ENCODE measurements around the gene DUSP6.
A peak's percentile ranks its signal among the peaks of the same experiment; 100 is the strongest.

The DUSP6 gene

DNA sequence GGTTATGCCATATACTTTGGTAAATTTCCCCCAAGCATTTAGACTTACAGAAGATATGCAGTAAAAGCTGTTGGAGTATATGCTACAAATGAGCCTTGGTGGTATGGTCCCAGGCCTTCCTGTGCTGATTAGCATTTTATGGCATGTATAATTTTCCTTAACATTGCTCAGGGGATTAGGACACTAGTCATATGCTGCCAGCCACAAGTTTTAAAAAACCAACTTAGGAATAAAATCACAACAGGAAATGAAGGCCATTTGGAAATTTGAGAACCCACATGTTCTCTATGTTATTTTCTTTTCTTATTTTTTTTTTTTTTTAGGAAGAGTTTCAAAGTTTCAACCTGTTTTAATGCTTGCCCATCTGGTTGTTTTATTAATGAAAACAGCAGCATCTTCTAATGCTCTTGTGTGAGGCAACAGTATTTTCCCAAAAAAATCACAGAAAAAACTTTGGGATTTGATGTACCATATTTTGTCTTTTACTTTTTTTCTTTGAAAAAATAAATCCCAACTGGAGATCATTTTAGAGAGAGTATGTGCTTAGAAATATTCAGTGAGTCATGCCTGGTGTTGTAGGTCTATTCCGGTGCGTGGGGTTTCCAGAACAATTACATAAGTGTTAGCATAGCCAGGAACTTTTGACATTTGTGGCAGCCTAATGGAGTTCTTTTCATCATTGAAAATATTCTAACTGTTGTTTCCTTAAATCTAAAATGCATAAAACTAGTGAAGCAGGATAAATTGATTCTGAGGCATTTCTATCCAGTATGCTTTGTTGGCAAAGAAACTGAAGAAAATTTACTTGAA, 21.7 kb upstream of the DUSP6 start:
- DNase-seq, result no peak

DNA sequence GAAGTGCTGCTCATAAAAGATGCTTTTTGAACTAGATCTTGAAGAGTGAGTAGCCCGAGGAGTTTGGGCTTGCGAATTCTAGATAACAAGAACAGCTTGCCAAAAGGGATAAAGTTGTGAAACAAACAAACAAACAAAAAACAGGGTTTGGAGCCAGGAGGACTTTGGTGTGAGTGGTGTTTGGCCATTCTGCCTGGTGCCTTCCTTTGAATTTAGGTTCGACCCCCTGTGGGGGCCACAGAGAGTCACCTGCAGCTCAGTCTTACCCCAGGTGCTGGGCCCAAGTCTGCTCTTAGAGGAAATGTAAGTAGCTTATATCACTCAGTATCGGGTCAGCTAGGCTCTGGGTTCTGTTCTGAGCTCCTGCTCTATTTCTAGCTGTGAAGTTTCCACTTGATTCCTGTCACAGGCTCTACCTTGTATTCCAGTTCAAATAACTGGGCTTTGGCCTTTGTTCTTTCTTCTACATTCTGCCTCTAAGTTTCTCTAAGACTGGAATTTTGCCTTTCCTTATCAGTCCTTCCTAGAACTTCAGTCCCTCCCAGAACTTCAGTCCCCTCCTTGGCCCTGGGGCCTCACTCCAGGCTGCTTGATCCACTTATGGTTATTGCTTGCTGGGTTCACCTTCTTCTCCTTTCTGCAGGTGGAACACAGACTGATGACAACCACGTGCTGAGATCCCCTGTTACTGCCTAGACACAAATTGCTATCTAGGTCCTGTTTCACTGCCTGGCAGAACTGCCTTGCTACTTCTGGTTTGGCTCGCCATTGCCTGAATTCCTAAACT, 20.5 kb upstream of the DUSP6 start:
- no peak for DNase-seq

DNA sequence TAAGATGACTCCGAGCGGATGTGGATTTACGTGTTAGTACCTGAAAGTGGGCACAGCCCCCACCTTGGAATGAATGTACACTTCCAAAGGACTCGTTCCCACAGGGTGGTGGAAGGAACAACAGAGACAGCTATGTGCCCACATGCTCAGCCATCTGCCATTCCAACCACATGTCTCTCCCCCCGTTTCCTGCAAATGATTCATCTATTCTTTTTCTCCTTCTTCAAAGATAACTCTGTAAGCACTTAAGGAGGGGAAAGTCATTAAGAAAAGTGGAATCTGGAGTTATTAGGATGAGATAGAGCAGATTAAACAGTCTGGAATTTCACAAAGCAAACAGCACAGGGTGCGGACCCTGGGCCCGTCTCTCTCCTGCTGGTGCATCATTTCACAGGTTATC, 18.5 kb upstream of the DUSP6 start:
- DNase-seq, result no peak

DNA sequence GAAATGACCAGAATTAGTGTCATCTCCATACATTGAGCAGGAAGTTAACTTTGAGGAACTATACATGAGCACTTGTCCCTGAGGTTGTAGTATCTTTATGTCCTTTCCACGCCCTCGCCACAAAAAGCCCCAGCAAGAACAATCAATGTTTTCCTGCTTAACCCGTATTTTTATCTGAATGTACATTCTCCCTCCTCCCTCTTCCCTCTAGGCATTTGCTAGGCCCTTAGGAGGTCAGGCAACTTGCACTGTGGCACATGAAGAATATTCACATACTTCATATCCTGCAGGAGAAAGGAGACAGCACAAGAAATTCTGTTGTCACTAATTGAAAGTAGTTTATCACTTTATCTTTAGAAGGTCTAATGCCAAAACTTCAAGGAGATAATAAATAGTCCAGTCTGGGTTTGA, 18.1 kb upstream of the DUSP6 start:
- no peak for DNase-seq

DNA sequence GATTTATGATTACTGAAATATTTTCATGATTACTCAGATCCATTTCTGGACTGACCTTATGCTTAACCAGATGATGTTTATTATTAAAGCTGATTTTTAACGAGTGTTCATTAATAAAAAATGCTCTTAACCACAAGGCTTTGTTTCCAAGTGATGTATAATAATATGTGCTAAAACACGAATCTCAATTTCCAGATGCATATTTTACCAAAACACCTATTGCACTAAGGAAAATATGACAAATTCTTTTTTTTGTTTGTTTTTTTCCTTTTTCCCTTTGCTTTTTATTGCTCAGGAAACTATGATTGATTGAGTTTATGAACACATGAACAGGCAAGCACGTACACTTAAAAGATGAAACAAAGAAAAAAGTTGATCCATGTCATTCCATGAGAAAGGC, 16.9 kb upstream of the DUSP6 start:
- no peak for DNase-seq

DNA sequence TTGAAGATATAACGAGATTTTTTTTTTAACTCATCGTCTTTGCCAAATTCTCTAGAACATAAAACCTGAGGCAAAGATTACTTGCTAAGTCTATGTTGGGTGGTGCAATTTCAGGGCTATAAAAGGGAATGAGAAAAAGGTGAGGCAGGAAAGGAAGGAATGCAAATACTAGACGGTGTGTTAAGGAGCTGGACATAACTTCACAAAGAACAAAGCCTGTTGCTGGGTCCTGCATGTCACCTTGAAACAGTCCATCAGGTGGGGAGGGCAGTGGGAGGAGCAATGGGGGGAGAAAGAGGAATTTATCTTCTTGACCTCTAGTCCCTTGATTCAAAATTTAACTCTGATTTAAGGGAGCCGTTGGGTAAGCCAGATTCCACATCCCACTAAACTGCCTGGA, 16.1 kb upstream of the DUSP6 start:
- no peak for DNase-seq

DNA sequence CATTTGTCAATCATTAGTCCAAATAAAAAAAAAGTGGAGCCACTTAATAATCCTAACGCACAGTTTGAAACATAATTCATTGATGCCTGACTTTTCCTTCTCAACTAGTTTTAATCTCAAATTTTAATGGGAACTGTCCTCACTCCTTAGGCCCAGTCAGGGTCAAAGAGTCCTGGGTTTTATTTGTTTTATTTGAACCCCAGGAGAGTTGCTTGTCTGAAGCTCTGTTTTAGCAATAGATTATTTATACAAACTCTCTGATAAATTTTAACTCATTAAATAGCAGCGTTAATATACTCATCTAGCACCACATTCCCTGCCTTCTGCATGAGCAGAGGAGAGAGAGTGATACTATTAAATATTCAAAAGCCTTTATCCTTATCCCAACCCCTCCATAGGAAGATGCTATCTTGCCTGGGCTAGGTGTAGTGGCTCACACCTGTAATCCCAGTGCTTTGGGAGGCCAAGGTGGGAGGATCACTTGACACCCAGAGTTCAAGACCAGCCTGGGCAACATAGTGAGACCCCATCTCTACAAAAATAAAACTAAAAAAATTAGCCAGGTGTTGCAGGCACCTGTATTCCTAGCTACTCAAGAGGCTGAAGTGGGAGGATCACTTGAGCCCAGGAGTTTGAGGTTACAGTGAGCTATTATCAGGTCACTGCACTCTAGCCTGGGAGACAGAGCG, 14.5 kb upstream of the DUSP6 start:
- DNase-seq, result no peak

DNA sequence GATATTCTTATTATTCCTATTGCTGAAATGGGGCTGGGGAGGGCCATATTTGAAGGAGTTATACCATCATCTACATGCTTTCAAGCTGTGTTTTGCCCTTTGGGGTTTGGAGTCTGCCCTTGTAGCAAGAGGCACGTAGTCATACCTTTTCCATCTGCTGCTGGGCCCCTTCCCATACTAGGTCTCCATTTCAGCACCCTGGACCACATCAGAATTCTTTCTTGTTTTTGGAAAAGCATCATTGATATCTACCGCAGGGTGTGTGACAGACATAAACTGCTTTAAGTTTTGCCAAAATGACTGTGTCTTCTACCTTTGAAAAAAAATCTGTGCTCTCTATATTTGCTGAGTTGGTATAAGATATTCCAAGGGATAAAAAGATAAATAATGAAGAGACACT, 12.3 kb upstream of the DUSP6 start:
- DNase-seq, result no peak

DNA sequence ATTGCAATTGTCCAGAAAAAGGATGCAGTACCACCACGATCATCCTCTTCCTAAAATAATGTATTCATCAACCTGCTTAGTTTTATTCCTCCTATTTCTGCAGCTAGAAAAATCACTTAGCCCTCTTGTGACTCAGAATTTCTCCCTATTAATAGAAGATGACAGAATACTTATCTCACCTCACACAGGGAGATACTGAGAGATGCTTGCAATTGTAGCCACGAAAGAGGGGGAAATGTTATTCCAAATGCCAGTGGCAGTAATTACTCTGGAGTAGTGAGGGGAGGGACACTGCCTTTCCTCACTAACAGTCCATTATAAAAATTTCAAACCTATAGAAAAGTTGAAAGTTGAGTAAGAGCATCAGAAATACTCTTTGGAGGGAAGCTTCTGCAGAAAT, 11.8 kb upstream of the DUSP6 start:
- no peak for DNase-seq

DNA sequence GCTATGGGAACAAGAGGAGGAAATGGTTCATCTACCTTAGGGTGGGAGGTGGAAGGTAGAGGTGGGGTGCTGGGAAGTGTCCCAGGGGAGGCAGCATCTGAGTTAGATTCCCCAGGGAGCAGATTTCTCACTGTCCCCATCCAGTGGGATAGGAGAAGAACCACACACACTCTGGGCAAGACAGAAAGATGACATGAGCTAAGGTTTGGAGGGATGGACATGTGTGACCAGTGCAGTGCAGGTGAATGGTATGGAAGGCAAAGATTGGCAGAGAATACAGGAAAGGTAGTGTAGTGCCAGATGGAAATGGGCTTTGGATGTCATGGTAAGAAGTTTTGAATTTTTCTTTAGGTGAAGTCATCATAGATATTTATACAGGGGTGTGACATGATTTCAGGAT, 11.3 kb upstream of the DUSP6 start:
- no peak for DNase-seq

DNA sequence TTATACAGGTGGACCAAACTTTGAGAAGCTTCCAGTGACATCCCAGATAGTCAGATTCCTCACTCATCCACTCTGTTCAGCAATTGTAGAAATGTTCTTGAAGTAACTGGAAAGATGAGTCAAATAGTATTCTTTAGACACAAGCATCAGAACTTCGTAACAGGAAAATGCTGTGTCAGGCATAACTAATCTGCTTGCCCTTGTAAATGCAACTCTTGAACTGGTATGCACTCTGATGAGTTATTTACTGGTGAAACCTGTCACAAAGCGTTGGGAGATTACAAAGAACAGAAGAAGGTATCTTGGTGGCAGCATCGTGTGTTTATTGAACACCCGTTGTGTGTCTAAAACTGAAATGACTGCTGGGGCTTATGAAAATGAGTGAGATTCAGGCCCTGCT, 10.8 kb upstream of the DUSP6 start:
- DNase-seq, result no peak

DNA sequence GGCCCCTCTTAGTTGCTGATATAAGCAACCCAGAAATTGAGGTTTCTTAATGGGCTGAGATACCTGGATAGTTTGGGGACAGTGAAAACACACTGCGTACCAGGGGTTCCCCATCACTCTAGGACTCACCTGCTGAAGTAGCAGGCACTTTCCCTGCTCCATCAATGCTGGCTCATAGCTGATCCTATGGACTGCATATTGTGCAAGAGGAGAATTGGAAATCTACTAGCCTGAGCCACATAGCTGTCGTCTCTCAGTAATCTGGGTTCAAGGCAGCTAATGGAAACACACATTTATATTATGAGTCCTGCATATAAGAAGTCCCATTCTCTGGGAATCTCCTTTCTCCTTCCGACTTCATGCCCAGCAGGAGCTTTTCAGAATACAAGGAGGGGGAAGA, 7.3 kb upstream of the DUSP6 start:
- no peak for DNase-seq

DNA sequence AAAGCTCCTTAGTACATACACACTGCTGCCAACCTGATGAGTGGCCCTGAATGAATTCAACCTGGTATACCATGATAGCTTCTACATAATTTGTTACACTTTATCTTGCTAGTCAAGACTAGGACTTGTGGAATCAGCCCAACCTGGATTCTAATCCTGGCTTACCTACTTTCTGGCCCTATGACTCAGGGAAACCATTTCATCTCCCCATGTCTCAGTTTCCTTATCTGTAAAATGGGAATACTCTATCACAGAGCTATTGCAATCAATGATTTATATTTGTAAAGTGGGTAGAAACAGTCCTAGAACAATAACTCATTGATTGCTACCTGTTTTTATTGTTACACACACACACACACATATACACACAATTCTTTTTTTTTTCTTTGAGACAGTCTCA, 6.5 kb upstream of the DUSP6 start:
- no peak for DNase-seq

DNA sequence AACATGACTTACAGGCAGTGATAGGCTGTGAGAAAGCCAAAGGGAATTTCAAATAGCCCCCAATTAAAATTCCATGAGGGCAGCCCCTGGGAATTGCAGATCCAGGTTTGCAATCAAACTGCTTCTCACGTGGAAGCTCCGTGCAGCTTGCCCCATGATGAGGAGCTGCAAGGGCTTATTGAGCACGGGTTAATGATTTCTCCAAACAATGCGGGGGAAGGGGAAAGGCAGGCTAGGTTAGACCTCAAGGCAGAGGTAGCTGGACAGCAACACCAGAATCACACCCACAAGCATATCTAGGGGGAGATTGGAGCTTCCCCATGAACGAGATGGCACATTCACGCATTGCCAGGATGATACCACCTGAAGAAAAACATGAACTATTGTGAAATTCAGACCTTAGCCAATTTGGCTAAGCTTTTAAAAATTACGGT, 5.0 kb upstream of the DUSP6 start:
- no peak for DNase-seq

DNA sequence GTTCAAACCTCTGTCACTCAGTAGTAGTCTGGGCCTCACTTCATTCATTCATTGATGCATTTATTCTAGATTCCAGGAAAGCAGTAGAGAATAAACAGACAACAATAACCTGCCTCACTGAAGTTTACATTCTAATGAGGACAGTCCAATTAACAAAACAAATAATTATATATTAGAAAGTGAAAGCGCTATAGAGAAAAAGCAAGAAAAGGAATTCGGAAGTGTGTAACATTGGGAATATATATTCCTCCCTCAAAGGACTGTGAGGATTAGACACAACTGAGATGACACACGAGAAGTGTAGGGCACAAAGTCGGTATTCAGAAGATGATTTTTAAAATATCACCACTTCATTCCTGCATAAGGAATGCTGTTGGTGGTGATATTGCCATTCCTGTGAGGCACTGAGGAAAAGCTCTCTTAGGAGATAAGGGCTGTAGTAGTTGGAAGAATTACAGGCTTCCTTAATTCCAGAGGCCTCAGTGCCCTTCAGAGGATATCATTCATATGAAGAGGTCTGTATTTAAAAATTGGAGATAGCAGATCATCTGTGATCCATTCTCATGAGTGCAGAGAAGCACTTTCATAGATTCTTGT, 3.9 kb upstream of the DUSP6 start:
- DNase-seq, result no peak

DNA sequence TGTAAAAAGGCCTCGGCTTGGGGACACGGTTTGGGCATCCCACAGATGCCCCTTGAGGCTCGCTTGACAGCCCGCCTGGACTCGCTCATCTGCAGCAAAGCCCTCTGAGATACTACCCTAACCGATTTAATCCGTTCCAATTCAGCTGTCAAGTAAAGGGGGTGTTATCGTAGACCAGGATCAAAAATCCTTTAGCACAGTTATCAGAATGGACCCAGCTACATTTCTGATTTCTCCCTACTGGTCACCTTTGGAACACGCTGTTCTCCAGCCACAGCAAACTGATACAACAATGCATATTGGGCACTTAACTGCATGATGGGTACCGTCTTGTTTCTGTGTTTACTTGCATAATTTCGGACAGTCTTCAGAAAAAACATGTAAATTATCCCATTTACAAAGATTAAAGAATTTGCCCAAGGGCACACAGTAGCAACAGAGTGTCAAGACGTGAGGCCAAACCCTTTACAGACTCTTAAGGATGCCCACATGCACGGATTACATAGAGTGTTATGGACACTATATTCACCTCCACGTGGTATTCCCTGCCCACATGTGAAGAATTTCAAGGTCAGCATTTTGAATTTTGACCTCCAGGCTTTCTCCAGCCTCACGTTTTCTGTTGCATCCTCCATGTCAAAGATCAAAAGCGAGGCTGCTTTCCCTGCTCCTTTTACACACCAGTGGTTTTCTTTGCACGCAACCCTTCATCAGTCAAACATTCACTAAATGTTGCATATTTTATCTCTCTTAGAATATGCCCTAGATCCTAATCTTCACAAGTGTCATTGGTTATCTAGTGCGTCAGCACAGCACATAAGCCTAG, 3.2 kb upstream of the DUSP6 start:
- DNase-seq, result no peak

DNA sequence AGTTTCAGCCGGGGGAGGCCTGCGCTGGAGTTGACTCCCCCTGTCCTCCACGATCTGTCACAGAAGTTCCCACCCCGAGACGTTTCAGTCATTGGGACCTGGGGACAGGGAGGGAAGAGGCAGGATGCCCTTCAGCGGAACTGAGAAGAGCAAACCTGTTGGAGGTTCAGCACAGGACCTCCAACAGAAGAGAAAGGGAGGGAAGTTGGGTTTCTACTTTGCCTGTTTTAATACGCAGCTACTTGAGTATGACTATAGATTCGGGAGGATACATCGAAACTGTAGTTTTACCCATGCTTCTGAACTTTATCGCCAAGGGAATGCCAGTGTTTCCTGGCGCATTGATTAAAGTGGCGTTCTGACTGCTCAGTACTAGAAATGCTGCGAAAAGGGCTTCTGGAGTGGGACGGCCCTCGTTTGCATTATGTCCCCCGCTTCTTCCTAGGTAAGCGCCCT, 2.3 kb upstream of the DUSP6 start:
- DNase-seq, result peak; percentile 16

DNA sequence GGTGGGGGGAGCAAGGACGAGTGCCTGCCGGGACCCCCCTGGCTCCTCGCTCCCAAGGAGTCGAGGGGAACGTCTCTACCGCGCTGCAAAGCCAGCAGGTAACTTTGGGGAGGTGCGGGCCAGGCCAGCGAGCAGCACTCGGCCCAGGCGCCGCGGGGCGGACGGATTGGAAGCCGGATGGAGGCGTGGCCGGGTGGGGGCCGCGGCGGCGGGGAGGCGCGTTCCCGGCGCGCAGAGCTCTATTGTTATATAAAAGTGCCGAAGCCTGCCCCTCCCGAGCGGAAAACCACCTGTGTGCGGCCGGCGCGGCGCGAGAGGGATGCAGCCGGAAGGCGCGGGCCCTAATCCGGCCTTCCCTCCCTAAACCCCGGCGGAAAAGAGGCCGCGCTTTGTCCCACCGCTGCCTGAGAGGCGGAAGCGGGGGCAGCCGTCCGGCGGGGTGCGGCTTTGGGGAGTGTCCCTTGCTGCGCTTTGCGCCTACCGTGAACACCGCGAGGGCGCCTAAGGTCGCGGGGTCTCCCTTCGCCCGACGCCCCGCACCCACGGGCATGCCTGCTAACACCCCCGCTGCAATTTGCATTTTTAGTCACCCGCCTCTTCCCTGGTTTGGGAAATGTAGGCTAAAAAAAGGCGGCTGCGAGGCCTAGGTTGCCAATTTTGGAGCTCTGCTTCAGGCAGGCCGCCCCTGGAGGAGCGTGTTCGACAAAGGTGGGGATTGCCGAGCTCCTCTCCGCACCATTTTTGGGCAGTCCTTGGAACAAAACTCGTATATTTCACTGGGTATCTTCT, 1.7 kb upstream of the DUSP6 start:
- peak; percentile 45 for DNase-seq

DNA sequence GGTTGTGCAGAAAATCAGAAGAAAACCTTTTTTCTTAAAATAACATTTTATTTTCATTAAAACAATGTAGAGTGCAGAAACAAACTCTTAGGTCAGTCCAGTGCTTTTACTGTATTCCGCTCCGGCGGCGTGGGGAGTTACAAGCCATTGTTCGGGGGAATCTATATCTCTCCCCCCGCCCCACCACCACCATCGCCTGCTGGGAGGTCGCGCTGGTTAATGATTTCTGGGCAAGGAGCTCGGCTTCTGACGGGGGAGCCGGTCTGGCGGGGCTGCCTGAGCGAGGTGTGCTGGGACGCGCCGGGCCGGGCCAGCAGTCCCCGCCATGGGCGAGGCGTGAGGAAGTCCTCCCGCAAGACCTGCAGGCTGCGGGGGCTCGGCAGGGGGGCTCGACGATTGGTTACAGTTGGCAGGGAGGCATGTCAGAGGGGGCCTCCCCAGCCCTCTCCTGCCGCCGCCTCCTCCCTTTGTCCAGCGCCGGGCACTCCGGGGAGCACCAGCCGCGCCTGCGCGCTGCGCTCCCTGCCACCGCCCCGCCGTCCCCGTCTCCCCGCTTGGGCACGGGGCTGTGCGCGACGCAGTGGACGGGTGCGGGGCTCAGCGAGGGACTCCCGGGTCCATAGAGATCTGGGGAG, 1.0 kb upstream of the DUSP6 start:
- peak; percentile 84 for DNase-seq

DNA sequence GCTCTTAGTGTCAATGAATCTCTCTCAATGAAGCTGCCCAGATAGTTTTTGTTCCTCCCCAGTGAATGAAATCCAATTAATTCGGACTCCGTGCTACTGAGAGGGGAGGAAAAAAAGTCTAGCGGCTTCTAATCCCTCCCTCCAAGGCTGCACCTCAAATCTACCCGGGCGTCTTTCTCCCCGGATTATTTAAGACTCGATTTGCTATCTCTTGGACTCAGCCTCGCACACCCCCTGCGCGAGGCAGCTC, 134 bp downstream of the DUSP6 start:
- no peak for DNase-seq

DNA sequence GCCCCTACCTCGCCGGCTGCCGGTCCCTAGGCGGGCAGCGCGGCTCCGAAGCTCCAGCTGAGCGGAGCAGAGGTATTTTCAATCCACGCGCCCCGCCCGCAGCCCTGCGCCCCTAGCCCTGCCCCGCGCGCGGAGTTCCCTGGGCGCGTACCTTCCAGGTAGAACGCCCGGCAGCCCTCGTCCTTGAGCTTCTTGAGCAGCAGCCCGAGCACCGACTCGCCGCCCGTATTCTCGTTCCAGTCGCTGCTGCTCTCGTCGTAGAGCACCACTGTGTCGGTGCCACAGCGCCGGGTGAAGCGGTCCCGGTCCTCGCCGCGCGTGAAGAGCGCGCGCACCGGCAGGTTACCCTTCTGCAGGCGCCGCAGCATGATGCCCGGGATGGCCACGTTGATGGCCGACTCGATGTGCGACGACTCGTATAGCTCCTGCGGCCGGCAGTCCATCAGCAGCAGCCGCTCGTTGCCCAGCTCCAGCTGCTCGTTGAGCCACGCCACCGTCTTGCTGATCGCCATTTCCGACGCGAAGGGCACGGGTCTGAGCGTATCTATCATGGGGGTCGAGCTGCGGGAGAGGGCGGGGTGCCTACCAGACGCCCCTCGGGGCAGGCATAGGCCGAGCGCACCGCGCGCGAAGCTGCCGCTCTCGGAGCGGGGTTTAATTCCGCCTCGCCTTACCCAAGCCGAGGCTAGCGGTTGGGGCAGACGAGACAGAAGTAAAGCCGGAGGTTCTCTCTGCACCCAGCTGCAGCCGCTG, 636 bp downstream of the DUSP6 start:
- DNase-seq, result peak; percentile 41

Measured in NCI-H1092 treated with DMSO at 0.1 percent for 48 hours (cell line).